GM18520 (cell line): ENCODE data around the gene IQGAP2.
"Not testable (repeated sequence)": the region's sequence is repeated elsewhere in the genome, so short reads cannot be mapped to it uniquely, and the experiment has no call there.

Experiments
- ATAC-seq: cut with Tn5 transposase; IDR thresholded peaks from one replicate; pipeline ENCODE4 v1.9.1; 2021; ENCODE audit not compliant: unreplicated experiment

IQGAP2 gene

GRCh38 chr5:76499507-76500161 is 96.5 kb downstream of the IQGAP2 start:
- ATAC-seq = no peak

DNA sequence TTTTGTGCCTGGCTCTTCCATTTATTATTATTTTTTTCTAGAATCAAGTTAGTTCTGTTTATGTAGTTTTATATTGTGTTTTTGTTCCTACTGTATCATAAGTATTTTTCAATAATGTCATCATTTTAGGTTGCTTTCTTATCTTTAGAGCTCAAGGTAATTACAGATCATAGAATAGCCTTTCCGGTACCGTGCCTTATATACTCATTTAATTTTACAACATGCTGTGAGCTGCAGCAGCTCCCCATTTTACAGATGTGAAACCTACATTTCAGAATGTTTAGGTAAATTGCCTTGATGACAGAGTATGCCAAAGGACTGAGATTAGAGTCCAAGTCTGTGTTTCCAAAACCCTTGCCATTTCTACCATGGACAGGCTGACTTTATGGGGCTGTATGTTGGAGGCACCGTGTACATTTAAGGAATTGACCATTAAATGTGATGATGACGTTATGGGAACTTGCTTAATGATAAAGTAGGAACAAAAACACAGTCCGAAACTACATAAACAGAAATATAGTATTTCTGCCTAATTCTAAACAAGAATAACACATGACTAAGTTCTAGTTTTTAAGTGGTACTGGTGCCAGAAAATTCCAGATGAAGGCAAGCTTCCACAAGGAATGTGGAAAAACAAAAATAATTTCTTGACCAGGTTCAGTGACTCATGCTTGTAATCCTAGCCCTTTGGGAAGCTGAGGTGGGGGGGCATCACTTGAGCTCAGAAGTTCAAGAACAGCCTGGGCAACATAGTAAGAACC is 97.7 kb downstream of the IQGAP2 start:
- no peak for ATAC-seq

- no peak for ATAC-seq
Measured at GRCh38 chr5:76503929-76504328, 100.8 kb downstream of the IQGAP2 start.

- no peak for ATAC-seq
Measured at GRCh38 chr5:76504901-76505564, 101.9 kb downstream of the IQGAP2 start.

DNA sequence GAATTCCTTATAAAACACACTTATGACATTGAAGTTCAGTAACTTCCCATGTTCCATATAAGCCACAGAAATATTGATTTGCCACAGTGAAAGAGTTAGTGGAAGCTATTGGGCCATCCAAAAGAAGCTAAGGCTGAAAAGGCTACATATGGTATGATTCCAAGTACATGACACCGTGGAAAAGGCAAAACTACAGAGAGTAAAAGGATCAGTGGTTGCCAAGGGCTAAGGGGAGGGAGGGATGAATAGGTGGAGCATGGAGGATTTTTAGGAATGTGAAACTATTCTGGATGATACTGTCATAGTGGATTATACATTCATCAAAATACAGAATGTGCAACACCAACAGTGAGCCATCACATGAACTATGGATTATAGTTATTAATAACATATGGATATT is 110.4 kb downstream of the IQGAP2 start:
- ATAC-seq = no peak

DNA sequence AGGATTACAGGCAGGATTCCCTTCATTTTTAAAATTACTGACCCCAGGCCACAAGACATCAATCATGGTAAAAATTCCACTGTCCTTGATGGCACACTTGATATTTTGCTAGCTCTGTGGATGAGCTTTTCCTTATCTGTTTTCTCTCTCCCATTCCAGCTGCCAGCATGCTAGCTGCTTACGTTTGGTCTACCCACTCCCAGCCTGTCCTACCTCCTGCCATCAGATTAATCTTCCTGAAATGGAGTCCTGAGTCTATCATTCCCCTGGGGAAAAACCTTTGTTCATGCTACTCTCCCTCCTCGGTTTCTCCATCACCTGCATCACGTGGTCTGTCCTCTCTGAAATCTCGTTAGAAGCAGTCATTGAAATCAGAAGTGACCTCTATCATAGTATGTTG is 111.2 kb downstream of the IQGAP2 start:
- ATAC-seq = no peak

GRCh38 chr5:76514713-76515112 is 111.6 kb downstream of the IQGAP2 start:
- no peak for ATAC-seq

- ATAC-seq = no peak
Measured at GRCh38 chr5:76517334-76517733, 114.2 kb downstream of the IQGAP2 start.

DNA sequence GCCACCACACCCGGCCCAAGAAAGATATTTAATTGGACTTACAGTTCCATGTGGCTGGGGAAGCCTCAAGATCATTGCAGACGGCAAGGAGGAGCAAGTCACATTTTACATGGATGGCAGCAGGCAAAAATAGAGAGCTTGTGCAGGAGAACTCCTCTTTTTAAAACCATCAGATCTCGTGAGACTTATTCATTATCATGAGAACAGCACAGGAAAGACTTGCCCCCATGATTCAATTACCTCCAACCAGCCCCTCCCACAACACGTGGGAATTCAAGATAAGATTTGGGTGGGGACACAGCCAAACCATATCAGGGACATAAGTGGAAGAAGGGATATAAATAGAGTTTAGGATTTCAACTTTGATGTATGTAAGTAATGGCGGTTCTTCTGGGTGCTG is 115.2 kb downstream of the IQGAP2 start:
- ATAC-seq = not testable (repeated sequence)

DNA sequence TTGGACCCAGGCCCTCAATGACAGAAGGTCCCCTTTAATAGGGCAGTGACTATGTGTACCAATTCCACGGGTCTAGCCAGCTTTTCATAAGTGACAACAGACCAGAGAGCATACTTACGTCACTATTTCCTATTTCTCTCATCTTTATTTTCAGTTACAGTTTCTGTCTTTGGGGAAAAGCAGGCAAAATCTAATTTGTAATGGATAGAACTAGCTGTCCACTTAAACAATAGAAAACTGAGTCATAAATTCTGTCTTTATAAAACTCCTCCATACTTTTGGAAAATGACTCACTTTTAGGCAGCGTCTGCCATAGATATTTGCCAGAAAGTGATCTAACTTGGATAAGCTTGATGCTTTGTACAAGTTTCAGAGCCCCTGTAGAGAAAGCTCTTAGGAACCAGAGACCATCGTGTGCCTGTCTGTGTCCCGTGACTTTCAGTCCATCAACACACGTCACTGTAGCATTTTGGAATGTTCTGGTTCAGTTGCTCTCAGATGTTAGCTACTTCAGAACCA is 118.2 kb downstream of the IQGAP2 start:
- ATAC-seq = no peak

GRCh38 chr5:76522103-76522935 is 119.2 kb downstream of the IQGAP2 start:
- no peak for ATAC-seq

DNA sequence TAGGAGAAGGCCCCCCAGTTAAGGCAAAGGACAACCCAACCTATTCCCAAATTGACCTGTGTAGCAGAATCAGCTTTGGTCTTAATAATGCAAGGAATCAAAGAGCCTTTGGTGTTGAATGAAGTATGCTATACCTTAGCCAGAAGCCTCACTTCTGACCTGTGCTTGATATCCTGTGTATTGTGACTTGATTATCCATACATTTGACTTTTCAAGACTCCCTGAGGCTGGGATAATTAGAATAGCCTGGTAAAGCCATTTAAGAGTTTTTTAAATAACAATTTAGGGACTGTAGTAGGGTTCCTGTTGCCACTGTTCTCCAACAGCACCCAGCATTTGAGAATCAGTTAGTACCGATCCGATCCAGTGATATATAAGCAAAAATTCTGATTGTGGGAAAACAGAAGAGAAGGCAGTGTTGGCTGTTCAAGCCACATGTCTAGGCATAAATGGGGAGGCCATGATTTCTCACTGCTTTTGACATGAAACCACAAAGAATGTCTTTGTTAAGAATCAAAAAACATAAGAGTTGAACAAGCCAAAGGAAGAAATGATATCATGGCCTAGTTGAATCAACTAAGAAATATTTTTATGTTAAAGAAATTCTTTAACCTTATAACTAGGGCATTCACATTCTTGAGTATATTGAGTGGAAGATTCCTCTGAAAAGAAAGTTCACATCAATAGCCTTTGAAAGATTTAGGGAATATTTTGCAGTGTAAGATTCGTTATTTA is 121.2 kb downstream of the IQGAP2 start:
- no peak for ATAC-seq

DNA sequence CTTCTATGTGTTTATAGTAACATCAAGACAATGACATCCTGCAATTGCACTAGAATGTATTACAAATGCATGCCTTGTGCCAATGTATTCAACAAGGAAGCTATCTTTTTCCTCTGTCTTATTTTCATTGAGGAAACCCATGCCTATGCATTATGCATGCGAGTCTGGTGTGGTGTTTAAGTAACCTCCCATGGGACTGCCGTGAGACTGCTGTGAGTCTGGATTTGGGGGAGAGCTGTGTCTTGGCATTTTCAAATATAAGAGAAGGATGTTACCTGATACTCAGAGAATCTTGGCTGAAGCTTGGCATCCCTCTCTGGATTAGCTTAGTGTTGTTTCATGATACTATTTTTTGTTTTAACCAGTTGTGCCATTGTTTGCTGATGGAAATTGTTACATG is 121.8 kb downstream of the IQGAP2 start:
- no peak for ATAC-seq

GRCh38 chr5:76525956-76526355 is 122.9 kb downstream of the IQGAP2 start:
- ATAC-seq = no peak

GRCh38 chr5:76526950-76527583 is 124.0 kb downstream of the IQGAP2 start:
- ATAC-seq = no peak

DNA sequence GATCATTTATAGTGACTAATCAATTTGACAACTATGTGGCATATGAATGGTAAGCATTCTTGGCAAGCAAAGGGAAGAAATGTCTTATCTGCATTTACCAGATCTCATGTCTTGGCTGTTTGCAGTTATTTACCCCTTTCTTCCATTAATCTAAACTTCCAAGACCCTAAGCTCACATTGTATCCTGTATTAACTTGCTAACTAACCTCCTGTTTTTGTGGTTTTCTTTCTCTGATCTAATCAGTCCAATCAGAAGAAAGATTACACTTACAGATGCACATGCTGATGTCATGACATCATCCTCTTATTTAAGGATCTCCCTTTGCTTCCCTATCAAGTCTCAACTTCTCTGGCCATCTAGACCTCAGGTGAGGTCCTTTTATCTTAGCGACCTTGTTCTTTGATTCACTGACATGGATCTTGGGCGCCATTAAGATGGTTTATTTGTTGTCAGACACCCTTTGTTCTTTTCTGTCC is 124.6 kb downstream of the IQGAP2 start:
- ATAC-seq = no peak

DNA sequence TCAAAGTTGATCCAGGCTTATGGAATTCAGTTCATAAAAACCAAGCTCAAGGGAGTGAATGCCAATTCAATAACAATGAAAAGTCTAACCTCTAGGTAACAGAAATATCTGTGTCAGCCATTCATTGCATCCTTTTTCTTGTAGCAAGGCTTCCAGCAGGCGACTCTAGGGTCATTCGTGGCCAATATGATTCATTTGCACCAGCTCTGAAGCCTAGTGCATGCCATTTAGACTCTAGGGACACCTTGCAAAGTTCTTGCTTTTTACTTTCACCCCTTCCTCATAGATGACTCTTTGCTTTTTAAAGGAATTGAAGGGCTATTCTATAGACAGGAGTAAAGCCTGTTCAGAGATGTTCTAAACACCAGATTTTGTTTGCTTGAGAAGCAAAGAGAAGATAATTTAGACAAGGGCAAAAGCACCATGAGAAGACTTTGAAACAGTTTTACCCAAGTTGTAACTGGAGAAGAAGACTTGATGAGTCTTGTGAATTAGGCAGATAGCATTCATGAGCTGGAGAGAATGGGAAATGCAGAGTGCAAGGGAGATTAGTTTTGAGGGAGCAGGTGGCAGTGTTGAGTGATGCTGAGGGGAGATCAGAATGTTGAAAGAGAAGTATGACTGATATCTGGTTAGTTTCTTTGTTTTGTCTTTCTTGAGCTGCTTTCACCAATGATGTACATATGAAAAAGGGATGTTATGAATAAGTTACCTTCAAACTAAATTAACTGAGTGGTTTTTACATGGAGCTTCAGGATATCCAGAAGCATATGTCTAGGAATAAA is 125.7 kb downstream of the IQGAP2 start:
- no peak for ATAC-seq

DNA sequence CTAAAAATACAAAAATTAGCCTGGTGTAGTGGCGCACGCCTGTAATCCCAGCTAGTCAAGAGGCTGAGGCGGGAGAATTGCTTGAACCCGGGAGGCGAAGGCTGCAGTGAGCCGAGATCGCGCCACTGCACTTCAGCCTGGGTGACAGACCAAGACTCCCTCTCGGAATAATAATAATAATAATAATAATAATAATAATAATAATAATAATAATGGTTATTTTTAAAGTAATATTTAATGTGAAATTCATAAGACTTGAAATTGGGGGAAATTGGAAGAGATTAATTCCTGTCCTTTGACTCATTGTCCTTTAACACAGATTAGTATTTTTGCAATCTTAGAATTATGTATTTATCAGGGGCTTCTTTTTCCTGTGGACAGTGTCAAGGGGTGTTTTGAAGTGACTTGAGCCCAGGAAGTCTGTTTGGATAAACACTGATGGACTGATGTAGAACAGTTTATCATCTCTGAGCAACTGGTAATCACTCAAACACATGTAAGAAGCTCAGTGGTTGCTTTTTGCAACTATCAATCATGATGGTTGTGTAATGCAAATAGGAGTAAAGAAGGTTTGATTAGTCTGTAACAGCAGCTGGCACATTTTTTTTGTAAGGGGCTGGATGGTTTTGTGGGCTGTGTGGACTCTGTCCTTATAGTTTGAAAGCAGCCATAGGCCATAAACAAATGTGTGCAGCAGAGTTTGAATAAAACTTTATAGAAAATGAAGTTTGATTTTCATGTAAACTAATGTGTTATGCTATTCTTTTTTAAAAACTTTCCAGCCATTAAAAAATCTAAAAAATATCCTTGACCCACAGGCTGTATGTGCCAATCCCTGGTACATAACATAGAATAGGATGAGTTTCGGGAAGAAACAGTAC is 126.6 kb downstream of the IQGAP2 start:
- ATAC-seq = no peak
